Activated naive CD4-positive, alpha-beta T cell treated with anti-CD3 and anti-CD28 coated beads for 36 hours (primary cell): ENCODE measurements around the gene RAPGEF4. TPM values are rescaled to one million over a fixed set of nuclear protein-coding genes. Genes with fewer than 3 reads are reported as not detected.

Source experiments
- CTCF ChIA-PET: fragments of 350-600 bp; sonication (Branson Sonifier 250); formaldehyde crosslinking; loops from one replicate; lab custom pipeline; 2021; ENCODE audit warnings: antibody characterized with exemption; lab: Charles Lee
- DNase-seq: peaks from one replicate; pipeline ENCODE4 v3.0.0-alpha.2; 2020
- H3K27ac Mint-ChIP-seq: one replicate; pipeline ENCODE4 v1.8.0; 2021; ENCODE audit warnings: mild to moderate bottlenecking, mixed read lengths
- H3K27me3 Mint-ChIP-seq: one replicate; pipeline ENCODE4 v1.8.0; 2021; ENCODE audit warnings: low read depth, mixed read lengths
- H3K36me3 Mint-ChIP-seq: one replicate; pipeline ENCODE4 v1.8.0; 2021; ENCODE audit warnings: low read depth, mixed read lengths
- H3K4me1 Mint-ChIP-seq: one replicate; pipeline ENCODE4 v1.8.0; 2021; ENCODE audit warnings: low read depth, mixed read lengths
- H3K4me3 Mint-ChIP-seq: one replicate; pipeline ENCODE4 v1.8.0; 2021; ENCODE audit warnings: mild to moderate bottlenecking, moderate library complexity, mixed read lengths
- H3K9me3 Mint-ChIP-seq: one replicate; pipeline ENCODE4 v1.8.0; 2021; ENCODE audit warnings: mixed read lengths
- intact Hi-C: fragments of 100-400 bp; cut with micrococcal nuclease; formaldehyde crosslinking; loops from one replicate; pipeline ENCODE4 v1.15.1; 2023
- total RNA-seq, 2 experiments: library from RNA; stranded (reverse); gene quantifications; one replicate each; pipeline ENCODE4 v1.2.3, GENCODE V29; 2021

Gene RAPGEF4
- total RNA-seq, 2 experiments from 2014 or later, result 0.24 to 0.35 TPM

DNA sequence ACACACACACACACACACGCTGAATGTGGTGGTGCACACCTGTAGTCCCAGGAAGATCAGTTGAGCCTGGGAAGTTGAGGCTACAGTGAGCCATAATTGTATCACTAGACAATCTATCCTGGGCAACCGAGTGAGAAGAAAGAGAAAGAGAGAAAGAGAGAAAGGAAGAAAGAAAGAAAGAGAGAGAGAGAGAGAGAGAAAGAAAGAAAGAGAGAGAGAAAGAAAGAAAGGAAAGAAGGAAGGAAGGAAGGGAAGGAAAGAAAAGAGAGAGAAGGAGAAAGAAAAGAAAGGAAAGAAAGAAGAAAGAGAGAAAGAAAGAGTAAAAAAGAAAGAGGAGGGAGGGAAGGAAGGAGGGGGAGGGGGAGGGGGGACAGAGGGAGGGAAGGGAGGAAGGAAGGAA is 190.0 kb downstream of the RAPGEF4 start:
- DNase-seq, result no peak
- no peak overlapping the region for H3K4me3 Mint-ChIP-seq
- intact Hi-C loops, result no loop called here
- no peaks in the 10 kb centered on the region for H3K27me3 Mint-ChIP-seq
- H3K9me3 Mint-ChIP-seq, result no peaks in the 10 kb centered on the region
- H3K4me1 Mint-ChIP-seq, result peaks cover 2% of the 10 kb centered on the region
- H3K27ac Mint-ChIP-seq, result no peak overlapping the region
- no peaks in the 10 kb centered on the region for H3K36me3 Mint-ChIP-seq
- CTCF ChIA-PET, result interaction anchor here (0.6 kb wide), 1 partner anchor 11 kb away, joined by 3 read pairs; no protein-coding TSS in a partner anchor

DNA sequence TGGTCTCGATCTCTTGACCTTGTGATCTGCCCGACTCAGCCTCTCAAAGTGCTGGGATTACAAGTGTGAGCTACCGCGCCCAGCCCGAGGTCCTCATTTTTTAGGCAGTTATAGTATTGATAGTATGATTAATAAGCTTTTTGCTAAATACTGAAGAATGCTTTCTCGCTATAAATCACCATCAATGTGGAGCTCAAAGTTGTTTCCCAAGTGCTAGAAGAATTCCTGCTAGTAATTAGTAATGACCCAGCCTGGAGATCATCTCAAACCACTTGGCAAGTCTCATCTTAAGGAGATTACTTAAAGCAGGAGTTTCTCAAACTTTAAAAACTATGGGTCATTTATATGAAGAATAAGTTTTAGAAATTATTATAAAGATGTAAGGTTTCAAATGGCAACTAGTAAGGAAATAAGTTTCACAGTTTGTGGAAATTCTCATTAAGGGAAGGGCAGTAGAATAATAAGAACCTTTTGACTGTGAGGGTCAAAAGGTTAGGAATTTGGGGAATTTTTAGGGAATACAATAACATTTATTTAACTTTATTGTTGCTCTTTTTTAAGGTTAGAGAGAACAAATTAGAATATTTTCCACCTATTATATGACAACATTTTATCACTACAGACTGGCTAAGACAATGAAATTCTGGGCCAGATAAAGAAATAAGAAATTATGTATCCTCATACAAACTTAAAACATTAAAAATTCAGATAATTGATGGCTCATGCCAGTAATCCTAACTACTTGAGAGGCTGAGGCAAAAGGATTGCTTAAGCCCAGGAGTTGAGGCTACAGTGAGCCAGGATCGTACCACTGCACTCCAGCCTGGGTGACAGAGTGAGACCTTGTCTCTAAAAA is 191.4 kb downstream of the RAPGEF4 start:
- no peaks in the 10 kb centered on the region for H3K36me3 Mint-ChIP-seq
- intact Hi-C loops, result no loop called here
- CTCF ChIA-PET, result interaction anchor here (0.5 kb wide), 1 partner anchor 243 kb away, joined by 3 read pairs; no protein-coding TSS in a partner anchor
- H3K27ac Mint-ChIP-seq, result no peak overlapping the region
- peaks cover 9% of the 10 kb centered on the region for H3K4me1 Mint-ChIP-seq
- no peak for DNase-seq
- H3K9me3 Mint-ChIP-seq, result no peaks in the 10 kb centered on the region
- H3K4me3 Mint-ChIP-seq, result no peak overlapping the region
- H3K27me3 Mint-ChIP-seq, result no peaks in the 10 kb centered on the region

DNA sequence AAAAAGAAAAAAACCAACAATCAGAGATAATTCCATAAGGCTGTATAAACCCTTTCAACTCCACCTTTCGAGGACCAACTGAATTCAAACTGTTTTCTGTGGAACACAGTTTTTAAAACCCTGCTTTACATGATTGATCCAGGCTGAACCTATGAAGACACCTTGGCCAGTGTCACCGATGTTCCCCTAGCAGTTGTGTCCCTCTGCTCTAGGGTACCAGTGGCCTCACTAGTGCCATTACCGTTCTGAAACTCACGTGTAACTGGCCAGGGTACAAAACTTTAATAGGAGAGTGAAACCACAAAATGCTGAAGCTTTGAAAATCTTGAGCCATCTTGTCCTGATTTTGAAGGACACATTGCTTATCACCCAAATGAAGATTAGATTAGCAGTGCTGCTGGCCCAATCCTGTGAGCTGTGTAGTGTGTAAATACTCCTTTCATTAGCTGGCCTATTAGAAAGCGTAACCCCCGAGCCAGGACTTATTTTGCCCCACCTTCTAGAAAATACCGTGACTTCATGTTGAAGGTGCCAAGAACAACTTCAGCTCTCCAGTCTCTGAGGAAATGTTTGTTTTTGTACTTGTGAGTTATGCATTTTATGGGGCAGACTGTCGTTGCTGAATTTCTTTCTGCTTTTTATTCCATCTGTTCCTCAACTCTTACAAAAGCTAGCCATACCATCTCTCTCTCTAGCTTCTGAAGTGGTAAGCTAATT is 192.2 kb downstream of the RAPGEF4 start:
- Mint-ChIP-seq H3K27ac (no peak overlapping the region), H3K9me3 (no peaks in the 10 kb centered on the region), H3K27me3 (no peaks in the 10 kb centered on the region), H3K36me3 (no peaks in the 10 kb centered on the region), H3K4me1 (peaks cover 9% of the 10 kb centered on the region), H3K4me3 (no peak overlapping the region)
- intact Hi-C loops, result no loop called here
- DNase-seq, result no peak
- CTCF ChIA-PET, result interaction anchor here (0.9 to 1.1 kb wide), 2 partner anchors 8 to 10 kb away, joined by 3 read pairs; no protein-coding TSS in a partner anchor

DNA sequence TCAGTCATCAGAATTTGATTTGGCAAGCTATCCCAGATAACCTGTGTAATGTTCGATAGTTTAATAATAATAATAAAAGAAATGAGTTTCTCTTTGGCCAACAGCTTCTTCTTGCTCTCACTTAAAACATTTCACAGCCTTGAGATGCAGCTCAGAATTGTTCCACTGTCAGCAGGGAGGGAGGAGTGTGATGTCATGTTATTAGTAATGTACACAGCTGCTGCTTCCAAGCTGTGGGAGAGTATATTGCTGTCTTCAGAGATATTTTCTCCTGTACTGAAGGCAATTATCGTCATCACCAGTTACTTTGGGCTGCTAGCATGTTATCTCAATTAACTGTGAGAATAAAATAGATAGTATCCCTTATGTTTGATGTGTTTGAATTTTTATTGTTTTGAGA is 193.1 kb downstream of the RAPGEF4 start:
- Mint-ChIP-seq H3K27me3 (no peaks in the 10 kb centered on the region), H3K9me3 (no peaks in the 10 kb centered on the region), H3K4me1 (peaks cover 9% of the 10 kb centered on the region), H3K27ac (no peak overlapping the region), H3K4me3 (no peak overlapping the region), H3K36me3 (no peaks in the 10 kb centered on the region)
- CTCF ChIA-PET, result interaction anchor here (0.8 to 1.1 kb wide), 3 partner anchors 9 to 123 kb away, joined by 3 read pairs; no protein-coding TSS in a partner anchor
- intact Hi-C loops, result no loop called here
- no peak for DNase-seq

DNA sequence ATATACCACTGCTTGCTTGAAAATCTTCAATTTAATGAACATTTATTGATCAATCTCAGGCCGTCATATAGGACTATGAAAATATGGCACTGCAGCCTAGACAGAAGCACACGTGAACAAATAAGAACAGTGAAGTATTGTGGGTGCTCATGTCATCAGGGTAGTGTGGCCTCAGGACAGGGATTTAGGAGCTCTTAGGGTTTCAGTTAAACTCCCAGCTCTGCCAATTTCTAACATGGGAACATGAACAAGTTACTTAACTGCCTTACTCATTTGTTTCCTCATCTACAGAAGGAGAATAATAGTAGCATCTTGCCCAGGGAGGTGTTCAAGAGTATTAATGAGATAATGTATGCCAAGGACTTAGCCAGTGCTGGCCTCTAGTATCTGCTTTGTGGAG is 194.0 kb downstream of the RAPGEF4 start:
- CTCF ChIA-PET, result interaction anchor here (1.2 to 3.7 kb wide), 2 partner anchors 103 to 122 kb away, joined by 3 to 46 read pairs; no protein-coding TSS in a partner anchor
- intact Hi-C loops, result loop anchor here (5.0 kb wide), 1 partner anchor 757 kb away; no protein-coding TSS in a partner anchor

DNA sequence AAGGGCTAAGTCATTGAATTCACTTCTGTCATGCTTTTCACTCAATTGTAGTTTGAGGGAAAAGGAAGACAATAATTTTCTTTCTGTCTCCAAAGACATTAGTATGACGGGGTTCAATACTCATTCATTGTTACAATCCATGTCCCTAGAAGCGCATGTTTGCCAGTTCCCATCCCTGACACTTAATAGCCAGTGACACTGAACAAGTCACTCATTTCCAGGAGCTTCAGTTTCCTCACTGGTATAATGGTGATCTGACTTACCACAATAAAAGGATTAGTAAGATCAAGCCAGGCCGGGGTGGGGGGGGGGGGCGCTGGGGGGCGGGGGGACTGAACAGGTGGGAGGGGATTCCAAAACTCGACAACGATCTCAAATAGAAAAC is 195.2 kb downstream of the RAPGEF4 start:
- Mint-ChIP-seq H3K4me1 (peaks cover 9% of the 10 kb centered on the region), H3K27me3 (no peaks in the 10 kb centered on the region), H3K36me3 (no peaks in the 10 kb centered on the region), H3K9me3 (no peaks in the 10 kb centered on the region), H3K4me3 (no peak overlapping the region), H3K27ac (no peak overlapping the region)
- CTCF ChIA-PET, result interaction anchor here (0.6 to 3.7 kb wide), 17 partner anchors 8 to 279 kb away, joined by 3 to 46 read pairs (median 5); no protein-coding TSS in a partner anchor
- no peak for DNase-seq
- intact Hi-C loops, result loop anchor here (5.0 kb wide), 1 partner anchor 759 kb away; no protein-coding TSS in a partner anchor

More for the DNA sequence above, 194.0 kb downstream of the RAPGEF4 start:
- Mint-ChIP-seq H3K9me3 (no peaks in the 10 kb centered on the region), H3K27ac (no peak overlapping the region), H3K4me3 (no peak overlapping the region), H3K27me3 (no peaks in the 10 kb centered on the region), H3K36me3 (no peaks in the 10 kb centered on the region), H3K4me1 (peaks cover 9% of the 10 kb centered on the region)
- DNase-seq, result no peak

DNA sequence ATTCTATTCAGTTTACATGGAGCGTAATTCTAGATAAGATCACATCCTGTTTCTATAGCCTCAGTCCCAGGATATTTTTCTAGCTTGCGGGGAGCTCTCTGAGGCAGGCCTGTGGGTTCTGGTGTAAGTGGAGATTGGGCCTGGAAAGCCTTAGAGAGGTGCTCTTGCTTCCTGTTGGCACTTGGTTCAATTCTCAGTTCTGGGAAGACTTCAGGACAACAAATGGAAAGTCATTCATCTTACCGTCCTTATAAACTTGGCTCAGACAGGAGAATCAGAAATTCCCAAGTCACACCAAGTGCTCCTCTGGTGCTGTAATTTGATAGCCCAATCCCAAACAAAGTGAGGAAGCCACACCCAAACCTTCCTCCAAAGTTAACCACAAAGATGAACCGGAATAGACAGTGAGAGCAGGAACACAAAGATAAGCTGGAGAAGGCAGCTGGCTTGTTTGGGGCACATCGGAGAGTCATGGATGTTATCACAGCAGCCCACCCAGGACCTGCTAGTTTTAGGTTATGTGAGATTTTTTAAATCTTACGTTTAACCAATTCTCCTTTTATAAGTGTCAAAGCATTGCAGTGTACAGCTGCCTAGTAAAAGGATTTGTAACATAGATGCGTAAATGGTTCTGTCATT is 195.7 kb downstream of the RAPGEF4 start:
- peaks cover 9% of the 10 kb centered on the region for H3K4me1 Mint-ChIP-seq
- intact Hi-C loops, result loop anchor here (5.0 kb wide), 1 partner anchor 759 kb away; no protein-coding TSS in a partner anchor
- no peaks in the 10 kb centered on the region for H3K27me3 Mint-ChIP-seq
- H3K9me3 Mint-ChIP-seq, result no peaks in the 10 kb centered on the region
- no peak overlapping the region for H3K27ac Mint-ChIP-seq
- DNase-seq, result no peak
- no peak overlapping the region for H3K4me3 Mint-ChIP-seq
- H3K36me3 Mint-ChIP-seq, result no peaks in the 10 kb centered on the region
- CTCF ChIA-PET, result interaction anchor here (0.6 to 3.7 kb wide), 28 partner anchors 8 to 279 kb away, joined by 3 to 46 read pairs (median 4); no protein-coding TSS in a partner anchor

DNA sequence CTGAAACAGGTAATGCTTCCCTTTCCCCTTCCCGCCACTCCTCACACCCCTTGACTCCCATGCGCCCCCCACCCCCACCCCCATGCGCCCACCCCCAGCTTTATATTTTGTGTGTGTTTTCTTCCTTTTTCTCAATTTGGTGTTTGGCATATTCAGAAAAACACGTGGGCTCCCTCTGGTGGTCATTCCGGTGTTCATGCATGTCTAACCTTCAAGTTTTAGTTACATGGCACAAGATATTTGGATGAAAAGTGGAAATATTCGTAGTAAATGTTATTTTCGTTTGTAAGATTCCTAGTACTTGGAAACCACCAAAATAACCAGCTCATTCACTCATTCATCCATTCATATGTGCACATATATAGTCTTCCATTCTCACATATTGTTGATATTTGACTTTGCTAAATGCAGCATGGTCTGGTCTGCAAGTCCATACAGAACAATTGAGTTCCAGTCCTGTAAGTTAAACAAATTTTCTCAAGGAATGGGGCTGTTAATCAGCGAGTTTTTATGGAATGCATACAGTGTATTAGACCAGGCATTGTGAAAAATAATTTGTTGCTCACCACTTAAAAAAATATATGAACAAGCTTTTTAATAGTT is 196.4 kb downstream of the RAPGEF4 start:
- Mint-ChIP-seq H3K4me3 (no peak overlapping the region), H3K4me1 (peaks cover 9% of the 10 kb centered on the region), H3K36me3 (no peaks in the 10 kb centered on the region), H3K27me3 (no peaks in the 10 kb centered on the region), H3K27ac (no peak overlapping the region), H3K9me3 (no peaks in the 10 kb centered on the region)
- CTCF ChIA-PET, result interaction anchor here (0.7 to 3.7 kb wide), 34 partner anchors 8 to 202 kb away, joined by 3 to 46 read pairs (median 4); no protein-coding TSS in a partner anchor
- intact Hi-C loops, result loop anchor here (1.0 to 5.0 kb wide), 3 partner anchors 68 to 760 kb away; no protein-coding TSS in a partner anchor
- peak; percentile 85 for DNase-seq

DNA sequence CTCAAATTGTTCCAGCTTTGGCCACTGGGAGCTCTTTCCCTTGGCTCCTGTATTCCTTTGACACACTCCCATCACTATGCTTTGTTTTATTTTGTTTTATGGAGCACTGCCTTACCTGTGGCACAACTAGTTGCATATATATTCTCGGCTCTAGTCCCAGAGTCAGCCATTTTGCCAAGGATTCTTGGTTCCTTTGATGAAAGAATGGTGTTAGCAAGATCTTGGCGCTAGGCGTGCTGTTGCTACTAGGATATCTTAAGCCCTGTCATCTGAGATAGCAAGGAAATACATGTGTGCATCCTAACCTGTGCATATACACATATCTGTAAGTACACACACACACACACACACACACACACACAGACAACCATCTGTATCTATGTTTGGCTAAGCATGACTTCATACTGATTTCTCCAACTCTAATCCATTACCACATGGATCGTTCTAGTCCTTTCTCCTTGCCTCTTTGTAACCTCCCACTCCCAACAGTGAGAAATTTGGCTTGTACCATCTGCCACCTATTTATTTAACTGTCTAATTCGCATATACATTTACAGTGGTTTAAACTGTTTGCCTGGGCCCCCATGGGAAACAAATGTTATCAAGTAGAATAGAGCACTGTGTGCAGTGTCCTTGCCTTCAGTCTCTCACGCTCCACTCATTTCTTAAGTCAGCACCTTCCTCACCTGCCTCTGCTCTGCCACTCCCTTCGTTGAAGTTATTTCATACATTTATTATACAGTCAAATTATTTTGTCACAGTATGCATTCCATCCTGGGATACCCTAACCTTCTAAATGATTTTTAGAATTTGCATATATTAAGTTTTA is 202.5 kb downstream of the RAPGEF4 start:
- intact Hi-C loops, result no loop called here
- Mint-ChIP-seq H3K9me3 (peaks cover 11% of the 10 kb centered on the region), H3K36me3 (no peaks in the 10 kb centered on the region), H3K27ac (no peak overlapping the region), H3K4me3 (no peak overlapping the region), H3K4me1 (peaks cover 5% of the 10 kb centered on the region), H3K27me3 (no peaks in the 10 kb centered on the region)
- DNase-seq, result no peak
- CTCF ChIA-PET, result interaction anchor here (0.7 kb wide), 1 partner anchor 10 kb away, joined by 3 read pairs; no protein-coding TSS in a partner anchor

DNA sequence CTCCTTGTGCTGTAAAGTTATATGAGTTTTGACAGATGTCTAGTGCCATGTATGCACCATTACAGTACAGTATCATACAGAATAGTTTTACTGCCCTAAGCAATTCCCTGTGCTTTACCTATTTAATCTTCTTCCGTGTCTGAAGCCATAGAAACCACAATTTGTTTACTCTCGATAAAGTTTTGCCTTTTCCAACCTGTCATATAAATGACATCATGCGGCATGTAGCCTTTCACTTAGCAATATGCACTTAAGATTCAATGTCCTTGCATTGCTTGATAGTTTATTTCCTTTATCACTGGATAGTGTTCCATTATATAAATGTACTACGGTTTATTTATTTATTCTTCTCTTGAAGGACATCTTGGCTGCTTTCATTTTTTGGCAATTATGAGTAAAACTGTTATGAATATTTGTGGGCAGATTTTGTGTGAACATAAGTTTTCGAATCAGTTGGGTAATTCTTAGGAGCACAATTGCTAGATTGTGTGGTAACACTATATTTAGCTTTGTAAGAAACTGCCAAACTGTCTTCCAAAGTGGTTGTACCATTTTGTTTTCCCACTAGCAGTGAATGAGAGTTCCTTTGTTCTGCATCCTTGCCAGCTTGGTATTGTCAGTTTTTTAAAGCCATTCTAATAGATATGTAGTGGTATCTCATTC is 203.2 kb downstream of the RAPGEF4 start:
- Mint-ChIP-seq H3K27ac (no peak overlapping the region), H3K36me3 (no peaks in the 10 kb centered on the region), H3K4me3 (no peak overlapping the region), H3K9me3 (peaks cover 11% of the 10 kb centered on the region), H3K4me1 (peaks cover 10% of the 10 kb centered on the region), H3K27me3 (no peaks in the 10 kb centered on the region)
- no peak for DNase-seq
- intact Hi-C loops, result no loop called here
- CTCF ChIA-PET, result no interaction called here
